Measurements from ENCODE around the gene TNFRSF1A.

The TNFRSF1A gene

GRCh38 chr12:6317693-6318439 is 24.0 kb downstream of the TNFRSF1A start:
- DNase-seq (ENCODE audit: low read depth), result no peak
- no peak overlapping the region for H3K4me3 ChIP-seq (ENCODE audit: low read depth, low read length)
- in situ Hi-C loops (cut with HindIII; ENCODE audit: low sequenced_read_pairs), result no loop called here
- no peak for TF ChIP-seq CTCF (IDR thresholded peaks at IDR 0.05; ENCODE audit: low read depth, low read length, missing control alignments)

GRCh38 chr12:6316921-6317692 is 24.8 kb downstream of the TNFRSF1A start:
- in situ Hi-C loops (cut with HindIII; ENCODE audit: low sequenced_read_pairs), result no loop called here
- no peak for DNase-seq (ENCODE audit: low read depth)
- TF ChIP-seq CTCF (IDR thresholded peaks at IDR 0.05; ENCODE audit: low read depth, low read length, missing control alignments), result no peak
- H3K4me3 ChIP-seq (ENCODE audit: low read depth, low read length), result no peak overlapping the region

- in situ Hi-C loops (cut with HindIII; ENCODE audit: low sequenced_read_pairs), result no loop called here
These were observed 25.9 kb downstream of the TNFRSF1A start for GRCh38 chr12:6315704-6316597.

GRCh38 chr12:6315184-6315583 is 26.7 kb downstream of the TNFRSF1A start:
- DNase-seq (ENCODE audit: low read depth), result no peak
- in situ Hi-C loops (cut with HindIII; ENCODE audit: low sequenced_read_pairs), result no loop called here
- H3K4me3 ChIP-seq (ENCODE audit: low read depth, low read length), result no peak overlapping the region
- no peak for TF ChIP-seq CTCF (IDR thresholded peaks at IDR 0.05; ENCODE audit: low read depth, low read length, missing control alignments)

More at GRCh38 chr12:6315704-6316597, 25.9 kb downstream of the TNFRSF1A start:
- no peak for DNase-seq (ENCODE audit: low read depth)
- no peak for TF ChIP-seq CTCF (IDR thresholded peaks at IDR 0.05; ENCODE audit: low read depth, low read length, missing control alignments)
- no peak overlapping the region for H3K4me3 ChIP-seq (ENCODE audit: low read depth, low read length)

- TF ChIP-seq CTCF (IDR thresholded peaks at IDR 0.05; ENCODE audit: low read depth, low read length, missing control alignments), result no peak
- H3K4me3 ChIP-seq (ENCODE audit: low read depth, low read length), result no peak overlapping the region
- no peak for DNase-seq (ENCODE audit: low read depth)
- in situ Hi-C loops (cut with HindIII; ENCODE audit: low sequenced_read_pairs), result no loop called here
These were observed 27.1 kb downstream of the TNFRSF1A start for GRCh38 chr12:6314776-6315175.

GRCh38 chr12:6313326-6313940 is 28.4 kb downstream of the TNFRSF1A start:
- DNase-seq (ENCODE audit: low read depth), result no peak

More at GRCh38 chr12:6313326-6313940, 28.4 kb downstream of the TNFRSF1A start:
- H3K4me3 ChIP-seq (ENCODE audit: low read depth, low read length), result no peak overlapping the region
- no peak for TF ChIP-seq CTCF (IDR thresholded peaks at IDR 0.05; ENCODE audit: low read depth, low read length, missing control alignments)
- in situ Hi-C loops (cut with HindIII; ENCODE audit: low sequenced_read_pairs), result no loop called here

Measured in astrocyte of the cerebellum (primary cell).